Peyer's patch (tissue), 4 donors: ENCODE measurements around the gene THAP4. TPM values are rescaled to one million over a fixed set of nuclear protein-coding genes. Genes with fewer than 3 reads are reported as not detected.

Experiments
- DNase-seq, 3 donors: peaks; one replicate each; pipeline ENCODE4 v3.0.0-alpha.2; 2017 to 2019
- H3K27ac ChIP-seq, 4 donors: fragments of 200-600 bp; sonication (generic); one replicate each; pipeline ENCODE4 v1.5.1; 2016 to 2019
- H3K27me3 ChIP-seq, 2 donors: fragments of 200-600 bp; sonication (generic); one replicate each; pipeline ENCODE4 v1.5.1; 2019
- H3K36me3 ChIP-seq, 3 donors: fragments of 200-600 bp; sonication (generic); one replicate each; pipeline ENCODE4 v1.5.1; 2016 to 2019
- H3K4me1 ChIP-seq, 4 donors: fragments of 200-600 bp; sonication (generic); one replicate each; pipeline ENCODE4 v1.5.1; 2016 to 2019
- H3K4me3 ChIP-seq, 4 donors: fragments of 200-600 bp; sonication (generic); 1 replicate in 3 of 4; 2 replicates in 1 of 4; pipeline ENCODE4 v1.5.1; 2016 to 2019; ENCODE audit warnings: mild to moderate bottlenecking in 1 of 4
- H3K9me3 ChIP-seq, 4 donors: fragments of 200-600 bp; sonication (generic); one replicate each; pipeline ENCODE4 v1.5.1; 2016 to 2019; ENCODE audit warnings: mild to moderate bottlenecking in 1 of 4
- POLR2A ChIP-seq, 2 donors: fragments of 450-650 bp; IDR thresholded peaks; one replicate each; pipeline ENCODE4 v1.5.1; 2017; ENCODE audit warnings: antibody characterized with exemption in 2 of 2, mild to moderate bottlenecking in 2 of 2, moderate library complexity in 2 of 2
- total RNA-seq, 4 donors: library from RNA; depleted of rRNA; stranded (reverse); fragments of >200 nt; gene quantifications; one replicate each; pipeline ENCODE4 v1.1.0, GENCODE V29; 2016
- TF ChIP-seq, protein P1 (sequence below), 6 experiments: fragments of 450-650 bp in 4 of 6; fragments of 200-600 bp in 2 of 6; sonication (generic) in 1 of 6; IDR thresholded peaks; one replicate each; pipeline ENCODE4 v1.5.1; 2017 to 2019; ENCODE audit warnings: antibody characterized with exemption in 6 of 6, mild to moderate bottlenecking in 3 of 6, moderate library complexity in 1 of 6

Gene THAP4
- total RNA-seq, 4 donors from 2014 or later: 46.4 to 90.0 (median 71.8) TPM

DNA sequence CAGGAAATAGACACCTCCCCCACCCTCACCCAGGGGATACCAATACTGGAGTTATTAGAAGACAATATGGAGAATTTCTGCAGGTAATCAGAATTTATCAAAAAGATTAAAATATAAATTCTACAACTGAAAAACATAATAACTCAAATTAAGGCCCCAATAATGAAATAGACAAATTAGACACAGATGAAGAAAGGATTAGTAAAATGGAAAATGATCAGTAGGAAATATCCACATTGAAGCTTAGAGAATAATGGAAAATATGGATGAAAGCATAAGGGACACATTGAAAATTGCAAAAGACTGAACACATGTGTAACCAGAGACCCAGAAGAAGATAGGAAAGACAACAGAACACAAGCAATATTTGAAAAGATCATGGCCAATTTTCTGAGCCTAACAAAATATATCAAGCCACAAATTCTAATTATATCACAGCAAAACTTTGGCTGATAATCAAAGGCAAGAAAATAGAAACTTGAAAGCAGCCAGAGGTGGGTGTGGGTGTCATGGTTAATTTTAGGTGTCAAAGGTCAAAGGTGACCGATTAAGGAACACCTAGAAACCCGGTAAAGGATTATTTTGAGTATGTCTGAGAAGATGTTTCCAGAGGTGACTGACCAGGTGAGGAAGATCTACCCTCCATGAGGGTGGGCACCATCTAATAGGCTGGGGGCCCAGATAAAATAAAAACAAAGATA lies 50.2 kb downstream of the THAP4 start:
- Histone ChIP-seq H3K27ac (no peak overlapping the region), H3K27me3 (no peaks in the 10 kb centered on the region), H3K36me3 (peaks cover 0 to 71% (median 2%) of the 10 kb centered on the region in 3 donors), H3K9me3 (peaks cover 0 to 13% (median 3%) of the 10 kb centered on the region in 4 donors), H3K4me3 (no peak overlapping the region), H3K4me1 (no peaks in the 10 kb centered on the region)
- no peak for DNase-seq
- TF ChIP-seq, protein P1, sequence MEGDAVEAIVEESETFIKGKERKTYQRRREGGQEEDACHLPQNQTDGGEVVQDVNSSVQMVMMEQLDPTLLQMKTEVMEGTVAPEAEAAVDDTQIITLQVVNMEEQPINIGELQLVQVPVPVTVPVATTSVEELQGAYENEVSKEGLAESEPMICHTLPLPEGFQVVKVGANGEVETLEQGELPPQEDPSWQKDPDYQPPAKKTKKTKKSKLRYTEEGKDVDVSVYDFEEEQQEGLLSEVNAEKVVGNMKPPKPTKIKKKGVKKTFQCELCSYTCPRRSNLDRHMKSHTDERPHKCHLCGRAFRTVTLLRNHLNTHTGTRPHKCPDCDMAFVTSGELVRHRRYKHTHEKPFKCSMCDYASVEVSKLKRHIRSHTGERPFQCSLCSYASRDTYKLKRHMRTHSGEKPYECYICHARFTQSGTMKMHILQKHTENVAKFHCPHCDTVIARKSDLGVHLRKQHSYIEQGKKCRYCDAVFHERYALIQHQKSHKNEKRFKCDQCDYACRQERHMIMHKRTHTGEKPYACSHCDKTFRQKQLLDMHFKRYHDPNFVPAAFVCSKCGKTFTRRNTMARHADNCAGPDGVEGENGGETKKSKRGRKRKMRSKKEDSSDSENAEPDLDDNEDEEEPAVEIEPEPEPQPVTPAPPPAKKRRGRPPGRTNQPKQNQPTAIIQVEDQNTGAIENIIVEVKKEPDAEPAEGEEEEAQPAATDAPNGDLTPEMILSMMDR (IDR thresholded peaks at IDR 0.05): no peak
- TF ChIP-seq POLR2A (IDR thresholded peaks at IDR 0.05): no peak

DNA sequence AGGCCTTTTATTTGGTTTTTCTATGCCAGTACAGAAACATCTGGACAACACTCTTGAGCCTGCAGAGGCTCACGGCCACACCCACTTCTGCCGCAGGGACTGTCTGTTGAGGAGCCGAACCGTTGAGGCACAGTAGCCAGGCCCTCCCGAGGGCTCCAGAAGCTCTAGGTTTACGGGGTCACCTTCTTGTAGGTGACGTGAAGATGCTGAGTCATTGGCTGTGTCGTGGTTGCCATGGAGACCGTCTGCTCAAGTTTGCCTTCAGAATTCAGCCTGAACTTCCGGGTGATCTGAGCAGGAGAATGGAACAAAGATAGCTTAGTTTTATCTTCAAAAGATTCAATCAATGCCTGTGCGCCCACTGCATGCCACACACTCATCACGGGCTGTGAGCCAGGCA lies 52.5 kb downstream of the THAP4 start:
- TF ChIP-seq, protein P1 (IDR thresholded peaks at IDR 0.05): no peak
- no peak for TF ChIP-seq POLR2A (IDR thresholded peaks at IDR 0.05)
- Histone ChIP-seq H3K27me3 (no peaks in the 10 kb centered on the region), H3K9me3 (peaks cover 0 to 13% (median 3%) of the 10 kb centered on the region in 4 donors), H3K4me3 (no peak overlapping the region), H3K27ac (no peak overlapping the region), H3K4me1 (no peaks in the 10 kb centered on the region), H3K36me3 (peaks cover 0 to 61% (median 2%) of the 10 kb centered on the region in 3 donors)
- no peak for DNase-seq

DNA sequence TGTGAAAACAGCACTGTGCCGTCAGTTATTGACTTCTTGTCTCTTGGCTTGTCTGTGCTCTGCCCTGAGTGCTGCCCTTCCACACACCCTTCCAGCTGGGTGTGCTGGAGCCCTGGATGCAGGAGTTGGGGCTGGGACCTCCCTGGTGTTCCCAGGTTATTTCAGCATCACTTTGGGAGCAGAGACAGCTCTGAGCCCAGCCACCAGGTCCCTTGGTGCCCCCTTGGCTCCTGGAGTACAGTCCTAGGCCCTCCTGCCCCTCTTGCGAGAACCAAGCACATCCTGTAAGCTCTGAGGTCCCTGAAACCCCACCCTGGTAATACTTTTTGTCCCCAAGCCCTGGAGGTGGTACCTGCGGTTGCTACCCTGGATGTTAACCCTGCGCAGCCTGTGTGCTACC lies 54.2 kb downstream of the THAP4 start:
- Histone ChIP-seq H3K4me1 (no peaks in the 10 kb centered on the region), H3K4me3 (no peak overlapping the region), H3K27me3 (no peaks in the 10 kb centered on the region), H3K36me3 (peaks cover 0 to 50% (median 2%) of the 10 kb centered on the region in 3 donors), H3K27ac (no peak overlapping the region), H3K9me3 (peaks cover 0 to 12% (median 3%) of the 10 kb centered on the region in 4 donors)
- TF ChIP-seq, protein P1 (IDR thresholded peaks at IDR 0.05): no peak
- TF ChIP-seq POLR2A (IDR thresholded peaks at IDR 0.05): no peak
- DNase-seq: no peak

DNA sequence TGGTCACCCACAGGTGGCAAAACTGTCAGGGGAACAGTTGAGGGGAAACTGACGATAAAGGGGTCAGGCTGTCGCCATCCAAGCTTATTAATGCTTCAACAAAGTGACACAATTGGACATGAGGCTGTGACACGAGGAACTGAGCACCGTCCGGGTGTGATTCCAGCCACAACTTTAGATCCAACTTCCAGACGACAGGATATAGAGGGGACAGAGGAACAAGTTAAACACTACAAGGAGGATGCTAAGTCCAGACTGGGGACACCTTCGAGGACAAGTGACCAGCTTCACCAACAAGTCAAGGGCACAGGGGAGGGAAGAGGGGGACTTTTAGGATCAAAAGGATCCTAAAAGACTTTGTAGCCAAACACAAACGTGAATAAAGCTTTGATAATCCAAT lies 54.6 kb downstream of the THAP4 start:
- Histone ChIP-seq H3K4me1 (no peaks in the 10 kb centered on the region), H3K36me3 (peaks cover 0 to 45% (median 2%) of the 10 kb centered on the region in 3 donors), H3K4me3 (no peak overlapping the region), H3K27ac (no peak overlapping the region), H3K27me3 (no peaks in the 10 kb centered on the region), H3K9me3 (peaks cover 0 to 8% (median 3%) of the 10 kb centered on the region in 4 donors)
- DNase-seq: no peak
- TF ChIP-seq, protein P1 (IDR thresholded peaks at IDR 0.05): no peak
- no peak for TF ChIP-seq POLR2A (IDR thresholded peaks at IDR 0.05)

DNA sequence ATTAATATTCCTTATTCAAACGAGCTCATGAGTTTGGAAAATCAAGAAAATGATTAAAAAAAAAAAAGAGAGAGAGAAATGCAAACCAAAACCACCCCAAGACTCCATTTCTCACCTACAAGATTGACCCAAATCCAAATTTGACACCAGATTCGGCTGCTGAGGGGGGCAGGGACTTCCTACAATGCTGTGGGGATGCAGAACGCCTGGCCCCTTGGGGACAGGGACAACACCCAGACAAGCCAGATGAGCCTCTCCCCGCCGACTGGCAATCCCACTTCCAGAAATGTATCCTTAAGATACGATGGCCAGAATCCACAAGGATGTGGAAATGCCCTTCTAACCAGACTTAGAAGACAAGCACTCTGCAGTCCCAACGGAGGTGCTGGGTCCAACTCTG lies 57.7 kb downstream of the THAP4 start:
- H3K4me3 ChIP-seq: no peak overlapping the region
- no peak for TF ChIP-seq POLR2A (IDR thresholded peaks at IDR 0.05)
- TF ChIP-seq, protein P1 (IDR thresholded peaks at IDR 0.05): no peak
- H3K9me3 ChIP-seq: no peaks in the 10 kb centered on the region
- no peaks in the 10 kb centered on the region for H3K4me1 ChIP-seq
- H3K36me3 ChIP-seq: peaks cover 0 to 30% (median 2%) of the 10 kb centered on the region in 3 donors
- no peaks in the 10 kb centered on the region for H3K27me3 ChIP-seq
- H3K27ac ChIP-seq: no peak overlapping the region
- no peak for DNase-seq
